ENCODE measurements around the gene ANKRD33.

ANKRD33 gene

DNA sequence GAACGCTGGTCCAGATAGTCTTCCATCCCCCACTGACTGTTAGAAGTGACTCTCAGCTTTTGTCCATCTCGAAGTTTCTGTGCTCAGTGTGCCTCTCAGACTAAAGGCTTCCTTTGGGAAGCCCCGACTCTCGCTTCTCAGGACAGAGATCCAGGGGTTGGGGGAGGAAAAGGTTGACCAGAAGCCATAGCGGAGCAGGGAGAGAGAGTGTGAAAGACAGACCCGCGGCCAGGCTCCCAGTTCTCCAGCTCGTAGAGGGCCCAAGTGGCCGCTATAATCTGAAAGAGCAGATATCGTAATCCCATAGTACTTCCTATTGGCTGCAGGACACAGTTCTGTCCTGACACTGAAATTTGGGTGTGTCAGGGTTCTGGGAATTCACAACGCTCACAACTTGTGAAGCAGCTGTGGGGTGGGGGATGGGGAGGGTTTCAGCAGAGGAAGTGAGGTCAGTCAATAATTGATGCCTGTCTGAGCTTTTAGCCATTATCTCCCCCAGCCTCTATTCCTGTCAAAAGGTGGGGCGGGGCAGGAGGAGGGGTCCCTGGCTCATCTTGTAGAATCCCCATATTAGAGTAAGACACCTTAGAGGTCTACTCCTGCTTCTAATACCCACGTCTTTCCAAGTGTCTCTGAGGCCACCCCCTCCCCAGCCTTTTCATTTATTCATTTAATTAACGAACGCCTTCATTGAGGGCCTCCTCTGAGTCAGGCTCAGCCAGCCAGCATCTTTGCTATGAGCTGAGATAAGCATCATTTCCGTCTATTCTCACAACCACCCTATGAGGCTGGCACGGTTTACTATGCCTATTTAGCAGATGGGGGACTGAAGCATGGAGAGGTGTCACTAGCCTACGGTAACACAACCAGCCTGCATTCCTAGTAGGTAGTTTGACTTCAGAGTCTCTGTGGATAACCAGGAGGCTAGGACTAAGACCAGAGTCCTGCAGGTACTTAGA, 17.8 kb downstream of the ANKRD33 start:
- no peak for DNase-seq

DNA sequence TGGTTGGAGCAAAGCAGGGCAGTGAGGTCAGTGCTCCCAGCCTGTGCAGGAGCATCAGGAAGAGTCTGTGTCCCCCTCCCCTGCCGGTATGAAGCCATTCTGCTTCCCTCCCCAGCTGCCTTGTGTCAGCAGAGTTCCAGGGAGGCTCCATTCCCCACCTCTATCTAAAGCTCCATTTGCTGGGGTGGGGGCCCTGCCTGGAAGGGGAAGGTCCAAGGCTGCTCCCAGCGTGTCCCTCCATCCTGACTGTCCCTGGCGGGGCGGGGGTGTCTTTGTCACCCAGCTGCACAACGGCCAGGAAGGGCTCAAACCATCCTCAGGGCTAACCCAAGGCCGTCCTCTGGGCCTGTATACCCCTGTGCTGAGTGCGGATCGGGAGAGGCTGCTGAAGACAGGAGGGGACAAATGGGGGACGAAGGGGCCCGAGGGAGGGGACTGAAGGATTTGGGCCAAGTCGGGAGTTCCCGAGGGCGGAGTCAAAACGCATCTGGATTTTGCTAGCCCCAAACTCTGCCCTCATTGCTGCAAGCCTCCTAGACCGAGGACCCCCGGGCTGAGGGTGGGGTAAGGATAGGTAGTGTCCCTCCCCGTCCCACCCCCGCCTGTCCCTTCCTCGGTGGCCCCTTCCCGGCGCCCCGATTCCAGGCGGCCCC, 18.7 kb downstream of the ANKRD33 start:
- no peak for DNase-seq

DNA sequence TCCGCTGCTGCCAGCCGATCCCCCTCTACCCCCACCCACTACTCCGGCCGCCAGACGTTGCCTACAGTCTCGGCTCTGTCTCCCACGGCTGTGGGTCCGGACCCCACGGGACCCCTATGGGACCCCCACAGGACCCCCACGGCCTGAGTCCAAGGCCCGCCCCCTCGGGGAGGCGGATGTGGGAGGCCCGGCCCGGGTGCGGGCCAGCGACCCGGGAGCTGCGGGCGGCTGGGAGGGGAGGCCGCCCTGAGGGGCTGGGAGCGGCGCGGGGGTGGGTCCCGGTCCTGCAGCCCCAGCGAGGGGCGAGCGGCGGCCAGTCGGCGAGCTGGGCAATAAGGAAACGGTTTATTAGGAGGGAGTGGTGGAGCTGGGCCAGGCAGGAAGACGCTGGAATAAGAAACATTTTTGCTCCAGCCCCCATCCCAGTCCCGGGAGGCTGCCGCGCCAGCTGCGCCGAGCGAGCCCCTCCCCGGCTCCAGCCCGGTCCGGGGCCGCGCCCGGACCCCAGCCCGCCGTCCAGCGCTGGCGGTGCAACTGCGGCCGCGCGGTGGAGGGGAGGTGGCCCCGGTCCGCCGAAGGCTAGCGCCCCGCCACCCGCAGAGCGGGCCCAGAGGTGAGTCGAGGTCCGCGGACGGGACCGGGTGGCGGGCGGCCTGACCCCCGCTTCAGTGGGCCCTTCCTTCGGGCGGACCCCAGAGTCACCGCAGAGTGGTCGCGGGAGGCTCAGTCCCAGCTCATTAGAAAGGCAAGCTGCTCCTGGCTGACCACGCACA, 19.4 kb downstream of the ANKRD33 start, which contains the start of gene ACVRL1:
ACVRL1 (plus strand) TSS at position 422 of the 773 bp plus-strand sequence. CDS start 4,971 bp downstream, outside the sequence.
- DNase-seq: no peak

DNA sequence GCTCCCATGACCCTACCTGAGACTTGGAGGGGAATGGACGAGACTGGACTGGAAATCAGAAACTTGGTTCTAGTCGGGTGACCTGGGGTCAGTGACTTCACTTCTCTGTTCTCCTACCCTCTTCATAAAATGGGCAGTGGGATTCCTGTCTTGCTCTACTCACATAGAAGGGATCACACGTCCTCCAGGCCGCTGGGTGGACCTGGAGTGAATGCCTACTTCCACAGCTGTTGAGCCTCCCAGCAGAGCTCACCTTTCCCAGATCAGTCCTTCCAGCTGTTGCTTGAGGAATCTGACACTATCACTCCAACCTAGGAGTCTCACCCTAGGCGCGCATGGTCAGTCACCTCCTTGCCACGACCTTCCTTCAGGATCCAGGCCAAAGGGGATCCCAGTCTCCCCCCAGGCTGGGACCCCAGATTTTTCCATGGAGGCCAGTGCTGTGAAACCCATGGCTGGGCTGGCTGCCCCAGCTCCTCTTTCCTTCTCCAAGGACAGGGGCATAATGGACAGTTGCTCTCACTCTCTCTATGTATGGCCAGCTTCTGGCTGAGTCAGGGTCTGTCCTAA, 20.0 kb downstream of the ANKRD33 start:
- no peak for DNase-seq

DNA sequence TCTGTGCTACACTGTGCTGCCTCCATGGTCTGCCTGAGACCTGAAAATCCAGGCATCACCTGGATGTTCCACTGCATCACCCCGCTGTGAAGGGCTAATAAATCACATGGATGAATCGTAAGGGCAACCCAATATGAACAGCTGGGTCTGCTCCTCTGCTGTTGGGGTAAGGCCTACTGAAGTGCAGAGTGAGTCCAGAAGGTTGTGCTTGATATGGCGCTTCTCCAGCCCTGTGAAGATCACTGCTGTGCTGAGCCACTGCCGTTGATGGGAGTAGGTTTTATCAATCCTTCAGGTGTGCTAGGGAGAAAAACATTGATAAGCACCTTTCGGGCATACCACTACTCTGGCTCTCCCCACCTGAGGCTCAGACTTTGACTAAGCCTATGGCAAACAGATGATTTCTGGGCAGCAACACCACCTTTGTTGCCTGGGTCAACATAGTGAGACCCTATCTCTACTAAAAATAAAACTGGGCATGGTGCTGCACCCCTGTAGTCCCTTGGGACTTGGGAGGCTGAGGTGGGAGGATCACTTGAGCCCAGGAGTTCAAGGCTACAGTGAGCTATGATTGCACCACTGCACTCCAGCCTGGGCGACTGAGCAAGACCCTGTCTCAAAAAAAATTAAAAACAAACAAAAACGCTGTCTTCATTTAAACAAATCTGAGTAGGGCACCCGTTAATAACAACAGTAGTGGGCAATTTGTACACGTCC, 21.1 kb downstream of the ANKRD33 start:
- no peak for DNase-seq

DNA sequence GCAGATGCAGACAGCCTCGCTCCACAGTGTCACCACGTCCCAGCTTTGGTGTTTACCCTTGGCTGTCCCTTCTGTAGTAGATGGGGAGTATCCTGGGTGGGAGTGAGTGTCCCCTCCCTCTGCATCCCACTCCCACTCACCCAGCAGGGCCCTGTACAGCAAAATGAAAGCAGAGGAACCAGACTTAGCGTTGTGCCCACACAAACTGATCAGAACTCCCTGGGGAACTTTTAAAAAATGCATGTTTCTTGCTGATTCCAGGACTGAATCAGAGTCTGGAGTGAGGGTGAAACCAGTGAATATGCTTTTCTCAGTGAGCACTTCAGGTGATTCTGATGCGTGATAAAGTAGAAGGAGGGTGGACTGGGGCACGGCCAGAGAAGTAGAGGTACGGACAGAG, 22.3 kb downstream of the ANKRD33 start:
- no peak for DNase-seq

DNA sequence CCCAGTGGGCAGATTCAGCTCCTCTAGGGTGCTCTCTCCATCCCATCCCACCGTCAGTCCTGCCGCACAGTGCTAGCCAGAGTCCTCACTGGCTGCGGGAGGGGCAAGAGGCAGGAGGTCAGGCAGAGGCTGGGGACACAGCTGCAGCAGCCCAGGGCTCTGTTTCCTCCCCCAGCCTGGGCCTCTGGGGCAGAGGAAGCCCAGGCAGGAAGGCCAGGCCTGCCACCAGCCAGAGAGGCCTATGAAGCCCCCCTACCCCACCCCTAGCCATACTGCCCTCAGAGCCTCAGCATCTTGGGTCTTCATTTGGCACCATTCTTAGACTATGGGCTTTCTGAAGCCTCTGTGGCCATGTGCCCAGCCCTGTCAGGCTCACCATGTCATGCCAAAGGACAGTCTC, 22.8 kb downstream of the ANKRD33 start:
- DNase-seq: no peak

DNA sequence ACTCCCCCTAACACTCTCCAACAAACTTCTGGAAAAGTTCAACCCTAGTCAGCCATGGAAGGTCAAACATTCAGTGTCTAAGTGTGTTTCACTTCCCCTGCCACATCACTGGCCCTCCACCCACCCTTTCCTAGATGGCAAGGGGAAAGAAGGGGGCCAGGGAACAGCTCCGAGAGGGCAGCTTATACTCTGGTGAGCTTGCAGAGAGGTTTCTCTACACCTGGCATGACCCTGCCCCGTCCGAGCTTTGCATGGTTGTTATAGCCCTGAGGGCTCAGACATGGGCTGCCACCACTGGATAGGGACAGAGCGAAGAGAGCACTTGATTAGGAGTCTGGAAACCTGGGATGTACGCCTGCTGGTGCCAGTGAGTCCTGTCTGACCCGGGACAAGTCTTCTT, 23.4 kb downstream of the ANKRD33 start:
- DNase-seq: no peak

DNA sequence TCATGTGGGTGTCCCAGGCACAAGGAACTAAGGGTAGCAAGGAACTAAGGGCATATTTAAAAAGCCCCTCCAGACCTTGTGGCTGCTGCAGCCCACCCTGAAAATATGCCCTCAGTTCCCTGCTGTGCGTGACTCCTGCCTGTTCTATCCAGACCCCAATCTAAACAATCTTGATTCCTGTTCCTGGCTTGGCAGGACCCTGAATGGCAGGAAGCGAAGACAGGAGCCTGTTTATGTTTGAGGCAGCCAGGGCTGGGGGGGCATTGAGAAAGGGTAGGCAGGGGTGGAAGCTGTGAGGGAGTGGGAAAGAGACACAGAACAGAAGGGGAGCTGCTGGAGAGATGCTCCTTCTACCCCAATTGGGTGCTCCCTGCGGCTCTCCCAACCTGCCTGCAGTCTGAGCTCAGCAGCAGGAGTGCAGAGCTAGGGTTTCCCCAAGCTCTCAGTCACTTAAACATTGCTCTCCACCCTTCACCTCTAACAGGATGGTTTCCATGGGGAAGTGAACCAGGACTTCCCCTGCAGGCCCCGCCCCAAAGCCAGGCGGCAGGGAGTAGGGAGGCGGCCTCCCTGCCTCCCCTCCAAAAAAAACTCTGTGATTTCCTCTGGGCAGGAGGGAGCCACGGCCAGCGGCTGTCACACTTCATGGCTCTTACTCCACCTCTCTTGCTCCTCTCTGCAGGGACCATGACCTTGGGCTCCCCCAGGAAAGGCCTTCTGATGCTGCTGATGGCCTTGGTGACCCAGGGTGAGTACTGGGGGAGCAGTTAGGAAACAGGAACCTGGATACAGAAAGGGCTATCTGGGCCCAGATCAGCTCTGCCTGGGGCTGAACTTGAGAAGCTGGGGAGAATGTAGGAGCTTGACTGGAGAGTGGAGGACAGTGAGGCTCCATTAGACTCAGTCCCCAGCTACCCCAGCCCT, 24.1 kb downstream of the ANKRD33 start:
- no peak for DNase-seq

DNA sequence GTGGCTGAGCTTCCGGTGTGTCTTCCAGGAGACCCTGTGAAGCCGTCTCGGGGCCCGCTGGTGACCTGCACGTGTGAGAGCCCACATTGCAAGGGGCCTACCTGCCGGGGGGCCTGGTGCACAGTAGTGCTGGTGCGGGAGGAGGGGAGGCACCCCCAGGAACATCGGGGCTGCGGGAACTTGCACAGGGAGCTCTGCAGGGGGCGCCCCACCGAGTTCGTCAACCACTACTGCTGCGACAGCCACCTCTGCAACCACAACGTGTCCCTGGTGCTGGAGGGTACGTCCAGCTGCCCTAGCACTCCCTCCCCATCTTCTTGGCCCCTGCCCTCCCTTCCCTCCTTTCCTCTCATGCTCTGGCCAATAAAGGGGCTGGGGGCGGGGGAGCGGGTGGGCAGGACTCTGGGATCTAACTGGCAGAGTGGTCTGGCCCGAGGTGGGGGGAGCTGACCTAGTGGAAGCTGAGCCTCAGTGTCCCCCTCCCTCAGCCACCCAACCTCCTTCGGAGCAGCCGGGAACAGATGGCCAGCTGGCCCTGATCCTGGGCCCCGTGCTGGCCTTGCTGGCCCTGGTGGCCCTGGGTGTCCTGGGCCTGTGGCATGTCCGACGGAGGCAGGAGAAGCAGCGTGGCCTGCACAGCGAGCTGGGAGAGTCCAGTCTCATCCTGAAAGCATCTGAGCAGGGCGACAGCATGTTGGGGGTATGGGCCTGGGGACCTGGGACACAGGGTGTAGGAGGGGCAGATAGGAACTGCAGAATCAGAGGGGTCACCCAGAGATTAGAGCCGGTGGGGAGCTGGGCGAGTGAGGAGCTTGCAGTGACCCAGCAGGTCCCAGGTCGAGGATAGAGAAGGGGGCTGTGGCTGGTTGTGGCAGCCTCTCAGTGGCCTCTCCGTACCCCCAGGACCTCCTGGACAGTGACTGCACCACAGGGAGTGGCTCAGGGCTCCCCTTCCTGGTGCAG, 25.4 kb downstream of the ANKRD33 start:
- DNase-seq: no peak

DNA sequence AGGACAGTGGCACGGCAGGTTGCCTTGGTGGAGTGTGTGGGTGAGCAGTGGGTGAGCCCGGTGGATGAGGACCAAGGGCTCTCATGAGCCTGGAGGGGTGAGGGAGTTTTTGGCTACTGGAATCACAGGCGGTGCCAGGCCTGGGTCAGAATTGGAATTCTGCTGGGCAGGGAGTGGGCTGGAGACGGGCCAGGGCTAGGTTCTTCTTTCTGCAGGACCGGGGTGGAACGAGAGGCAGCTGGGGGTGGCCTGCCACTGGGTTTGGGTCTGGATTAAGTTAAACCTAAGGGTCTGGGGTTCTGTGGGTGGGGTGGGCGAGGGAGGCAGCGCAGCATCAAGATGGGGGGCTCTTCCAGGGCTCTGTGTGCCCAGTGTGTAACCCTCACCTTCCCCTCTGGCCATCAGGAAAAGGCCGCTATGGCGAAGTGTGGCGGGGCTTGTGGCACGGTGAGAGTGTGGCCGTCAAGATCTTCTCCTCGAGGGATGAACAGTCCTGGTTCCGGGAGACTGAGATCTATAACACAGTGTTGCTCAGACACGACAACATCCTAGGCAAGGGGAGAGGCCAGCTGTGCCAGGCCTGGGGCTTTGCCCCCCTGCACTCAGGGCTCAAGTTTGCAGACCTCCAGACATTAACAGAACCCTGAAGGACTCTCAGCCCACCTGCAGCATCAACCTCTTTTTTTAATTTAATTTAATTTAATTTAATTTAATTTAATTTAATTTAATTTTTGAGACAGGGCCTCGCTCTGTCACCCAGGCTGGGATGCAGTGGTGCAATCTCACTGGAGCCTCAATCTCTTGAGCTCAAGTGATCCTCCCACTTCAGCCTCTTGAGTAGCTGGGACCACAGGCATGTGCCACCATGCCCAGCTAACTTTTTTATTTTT, 26.4 kb downstream of the ANKRD33 start:
- DNase-seq: no peak

DNA sequence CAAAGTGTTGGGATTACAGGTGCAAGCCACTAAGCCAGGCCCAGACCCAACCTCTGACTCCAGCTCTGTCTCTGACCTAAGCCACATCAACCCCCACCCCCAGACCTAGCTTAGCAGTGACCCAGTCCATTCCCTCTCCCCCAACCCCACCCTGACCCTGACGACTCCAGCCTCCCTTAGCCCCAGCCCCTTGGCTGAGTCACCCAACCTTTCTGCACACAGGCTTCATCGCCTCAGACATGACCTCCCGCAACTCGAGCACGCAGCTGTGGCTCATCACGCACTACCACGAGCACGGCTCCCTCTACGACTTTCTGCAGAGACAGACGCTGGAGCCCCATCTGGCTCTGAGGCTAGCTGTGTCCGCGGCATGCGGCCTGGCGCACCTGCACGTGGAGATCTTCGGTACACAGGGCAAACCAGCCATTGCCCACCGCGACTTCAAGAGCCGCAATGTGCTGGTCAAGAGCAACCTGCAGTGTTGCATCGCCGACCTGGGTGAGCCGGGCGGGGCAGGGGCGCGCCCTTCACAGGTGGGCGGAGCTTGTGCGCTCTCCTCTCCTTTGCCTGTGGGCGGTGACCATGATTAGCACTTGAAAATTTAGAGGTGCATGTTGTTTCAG, 27.2 kb downstream of the ANKRD33 start:
- DNase-seq: no peak

DNA sequence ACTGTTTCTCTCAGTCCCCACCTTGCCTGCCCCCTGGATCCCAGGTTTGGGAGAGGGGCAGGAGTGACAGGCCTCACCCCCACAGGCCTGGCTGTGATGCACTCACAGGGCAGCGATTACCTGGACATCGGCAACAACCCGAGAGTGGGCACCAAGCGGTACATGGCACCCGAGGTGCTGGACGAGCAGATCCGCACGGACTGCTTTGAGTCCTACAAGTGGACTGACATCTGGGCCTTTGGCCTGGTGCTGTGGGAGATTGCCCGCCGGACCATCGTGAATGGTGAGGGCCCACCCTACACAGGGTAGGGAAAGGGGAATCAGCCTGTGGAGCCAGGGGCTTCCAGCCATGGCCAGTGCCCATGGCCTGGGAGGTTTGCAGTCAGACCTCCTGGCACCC, 28.0 kb downstream of the ANKRD33 start:
- no peak for DNase-seq

DNA sequence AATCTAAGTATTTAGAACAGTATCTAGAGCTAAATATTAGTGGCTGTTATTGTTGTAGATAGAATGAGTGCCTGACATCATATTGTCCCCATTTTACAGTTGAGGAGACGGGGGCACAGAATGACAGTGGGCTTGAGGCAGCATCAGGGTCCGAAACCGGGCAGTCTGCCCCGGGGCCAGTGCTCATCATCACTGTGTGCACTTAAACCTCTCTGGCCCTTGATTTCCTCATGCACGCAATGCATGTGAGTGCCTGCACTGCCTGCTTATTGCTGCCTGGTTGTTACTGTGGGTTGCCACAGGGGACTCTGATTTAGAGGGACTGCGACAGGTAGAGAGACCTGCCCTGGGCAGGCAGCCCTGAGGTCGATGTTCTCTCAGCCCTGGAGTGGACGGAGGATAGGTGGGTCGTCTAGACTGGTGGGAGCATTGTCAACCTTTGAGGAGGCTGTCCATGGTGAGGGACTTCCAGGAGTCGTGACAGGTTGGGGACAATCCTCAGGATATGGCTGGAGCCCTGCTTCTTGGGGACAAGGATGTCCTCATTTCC, 29.2 kb downstream of the ANKRD33 start:
- no peak for DNase-seq

DNA sequence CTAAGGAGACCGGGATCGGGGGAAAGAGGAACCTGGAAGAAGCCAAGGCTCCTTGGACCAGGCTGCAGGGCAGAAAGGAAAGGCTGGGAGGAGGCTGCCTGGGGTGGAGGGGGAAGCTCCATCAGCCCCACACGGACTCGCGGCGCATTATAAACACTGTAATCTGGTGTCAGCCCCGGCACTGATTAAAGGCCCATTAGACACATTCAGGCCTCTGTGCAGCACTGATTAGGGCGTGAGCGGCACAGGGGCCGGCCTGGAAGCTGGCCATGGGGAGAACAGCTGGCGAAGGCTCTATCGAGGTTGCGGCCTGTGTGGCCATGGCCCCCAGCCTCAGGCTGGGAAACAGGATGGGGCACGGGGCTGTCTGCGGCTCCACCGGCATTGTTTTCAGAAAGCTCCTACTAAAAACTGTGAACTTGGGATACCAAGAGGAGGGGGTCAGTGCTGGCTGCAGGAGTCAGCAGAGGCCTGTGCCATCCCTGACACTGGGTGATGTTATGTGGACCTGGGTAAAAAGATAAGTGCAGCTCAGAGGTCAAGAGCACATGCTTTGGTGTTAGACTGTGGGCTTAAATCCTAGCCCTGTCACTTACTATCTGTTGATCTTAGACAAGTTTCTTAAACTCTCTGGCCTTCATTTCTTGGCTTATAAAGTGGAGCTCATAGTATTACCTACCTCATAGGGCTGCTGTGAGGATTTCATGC, 30.0 kb downstream of the ANKRD33 start:
- DNase-seq: no peak

DNA sequence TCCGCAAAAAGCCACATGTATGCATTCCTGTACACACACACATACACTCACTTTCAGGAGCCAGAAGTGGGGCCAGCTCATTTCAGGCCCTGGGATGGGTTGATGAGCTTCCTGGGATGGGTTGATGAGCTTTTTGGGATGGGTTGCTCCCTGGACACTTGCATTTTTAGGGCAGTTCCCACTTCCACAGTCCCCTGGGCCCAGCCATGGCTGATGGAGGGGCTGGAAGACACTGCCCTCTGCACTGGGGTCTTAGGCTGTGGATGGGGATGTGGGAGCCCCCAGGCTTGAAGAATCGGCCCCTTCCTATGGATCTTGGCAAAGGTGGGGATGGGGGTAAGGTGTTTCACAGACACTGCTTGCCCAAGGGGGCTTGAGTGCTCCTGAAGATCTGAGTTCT, 32.1 kb downstream of the ANKRD33 start:
- no peak for DNase-seq

DNA sequence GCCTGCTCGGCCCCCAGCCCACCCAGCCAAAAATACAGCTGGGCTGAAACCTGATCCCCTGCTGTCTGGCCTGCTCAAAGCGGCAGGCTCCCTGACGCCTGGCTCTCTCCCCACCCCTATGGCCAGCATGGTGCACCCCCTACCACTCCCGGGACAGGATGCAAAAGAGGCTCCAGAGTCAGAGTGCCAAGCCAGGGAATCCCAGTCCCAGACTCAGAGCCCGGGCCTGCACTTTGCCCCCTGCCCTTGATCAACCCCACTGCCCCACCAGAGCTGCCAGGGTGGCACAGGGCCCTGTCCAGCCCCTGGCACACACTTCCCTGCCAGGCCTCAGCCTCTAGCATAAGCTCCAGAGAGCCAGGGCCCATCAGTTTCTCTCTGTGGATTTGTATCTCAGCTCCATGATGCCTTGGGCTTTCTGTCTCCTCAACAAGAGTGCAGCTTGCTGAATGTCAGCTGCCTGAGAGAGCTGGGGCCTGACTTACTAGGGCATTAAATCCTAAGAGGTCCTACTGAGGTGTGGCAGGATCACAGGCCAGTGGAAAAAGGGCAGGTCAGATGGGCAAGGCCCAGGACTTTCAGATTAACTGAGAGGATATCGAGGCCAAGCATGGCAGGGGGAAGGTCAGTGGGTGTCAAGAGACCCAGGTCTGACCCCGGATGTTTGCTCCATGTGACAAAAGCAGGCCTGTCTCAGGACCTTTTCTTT, 33.3 kb downstream of the ANKRD33 start:
- DNase-seq: no peak

Data from T1000 (cell line).